ENCODE results near the gene METTL17. TPM values are rescaled to one million over a fixed set of nuclear protein-coding genes. Genes with fewer than 3 reads are reported as not detected.

METTL17 gene
- total and polyA plus RNA-seq, 4 experiments from 2014 or later = 36.9 to 125 (median 80.6) TPM

- CTCF ChIA-PET (ENCODE audit: partially characterized antibody) = interaction anchor here (0.6 to 15.6 kb wide), 9 partner anchors 14 to 88 kb away, joined by 3 to 399 read pairs (median 5); partner anchors contain the start of genes RNASE13, RNASE7, TMEM253 and TPPP2
Measured at GRCh38 chr14:21017528-21018245, 27.9 kb downstream of the METTL17 start.

GRCh38 chr14:21018286-21018685, 28.5 kb downstream of the METTL17 start:
- Histone ChIP-seq H3K36me3 (ENCODE audit: insufficient read depth, low read length) (no peaks in the 10 kb centered on the region), H3K27me3 (ENCODE audit: insufficient read depth, low read length) (no peaks in the 10 kb centered on the region), H3K4me1 (ENCODE audit: insufficient read depth, low read length) (peaks cover 7% of the 10 kb centered on the region), H3K4me3 (ENCODE audit: low read length in 2 of 2) (no peak overlapping the region), H3K9me3 (ENCODE audit: control insufficient read depth in 1 of 2, low read length in 2 of 2) (no peaks in the 10 kb centered on the region), H3K27ac (ENCODE audit: low read depth, low read length) (no peak overlapping the region)
- no peak overlapping the region for H3K4me3 Mint-ChIP-seq
- H3K27ac Mint-ChIP-seq = no peak overlapping the region
- intact Hi-C loops (cut with micrococcal nuclease) = no loop called here
- H3K36me3 Mint-ChIP-seq = peaks cover 39% of the 10 kb centered on the region in 2 donors
- DNase-seq = no peak
- POLR2A ChIA-PET (ENCODE audit: partially characterized antibody) = interaction anchor here (5.4 kb wide), 1 partner anchor 86 kb away, joined by 52 read pairs; no protein-coding TSS in a partner anchor
- CTCF ChIA-PET (ENCODE audit: partially characterized antibody) = interaction anchor here (0.6 to 15.6 kb wide), 8 partner anchors 14 to 88 kb away, joined by 3 to 399 read pairs (median 72); partner anchors contain the start of genes RNASE13, RNASE7, TMEM253 and TPPP2
- H3K4me1 Mint-ChIP-seq = peaks cover 6 to 14% (median 10%) of the 10 kb centered on the region in 4 donors
- peaks cover 0 to 1% of the 10 kb centered on the region in 2 donors for H3K27me3 Mint-ChIP-seq
- H3K9me3 Mint-ChIP-seq = no peaks in the 10 kb centered on the region

More at GRCh38 chr14:21017528-21018245, 27.9 kb downstream of the METTL17 start:
- POLR2A ChIA-PET (ENCODE audit: partially characterized antibody) = interaction anchor here (5.4 kb wide), 1 partner anchor 86 kb away, joined by 52 read pairs; no protein-coding TSS in a partner anchor
- no peak overlapping the region for H3K4me3 ChIP-seq (ENCODE audit: low read length in 2 of 2)
- intact Hi-C loops (cut with micrococcal nuclease) = no loop called here
- H3K4me1 ChIP-seq (ENCODE audit: insufficient read depth, low read length) = peaks cover under 1% of the 10 kb centered on the region
- Mint-ChIP-seq H3K36me3 (peaks cover 39% of the 10 kb centered on the region in 2 donors), H3K9me3 (no peaks in the 10 kb centered on the region), H3K4me3 (no peak overlapping the region), H3K27ac (no peak overlapping the region), H3K4me1 (peaks cover 3 to 8% (median 5%) of the 10 kb centered on the region in 4 donors), H3K27me3 (peaks cover under 1 to 5% of the 10 kb centered on the region in 2 donors)
- H3K27me3 ChIP-seq (ENCODE audit: insufficient read depth, low read length) = no peaks in the 10 kb centered on the region
- no peaks in the 10 kb centered on the region for H3K36me3 ChIP-seq (ENCODE audit: insufficient read depth, low read length)
- H3K9me3 ChIP-seq (ENCODE audit: control insufficient read depth in 1 of 2, low read length in 2 of 2) = no peaks in the 10 kb centered on the region
- DNase-seq = no peak
- H3K27ac ChIP-seq (ENCODE audit: low read depth, low read length) = no peak overlapping the region

GRCh38 chr14:21018781-21019180, 29.0 kb downstream of the METTL17 start:
- CTCF ChIA-PET (ENCODE audit: partially characterized antibody) = interaction anchor here (1.0 to 15.6 kb wide), 7 partner anchors 14 to 87 kb away, joined by 3 to 399 read pairs (median 138); partner anchors contain the start of genes RNASE13, RNASE7, TMEM253 and TPPP2

GRCh38 chr14:21019366-21019765, 29.6 kb downstream of the METTL17 start:
- POLR2A ChIA-PET (ENCODE audit: partially characterized antibody) = no interaction called here

More at GRCh38 chr14:21018781-21019180, 29.0 kb downstream of the METTL17 start:
- no peaks in the 10 kb centered on the region for H3K9me3 Mint-ChIP-seq
- Histone ChIP-seq H3K4me3 (ENCODE audit: low read length in 2 of 2) (no peak overlapping the region), H3K27me3 (ENCODE audit: insufficient read depth, low read length) (no peaks in the 10 kb centered on the region), H3K27ac (ENCODE audit: low read depth, low read length) (no peak overlapping the region), H3K4me1 (ENCODE audit: insufficient read depth, low read length) (peaks cover 12% of the 10 kb centered on the region), H3K9me3 (ENCODE audit: control insufficient read depth in 1 of 2, low read length in 2 of 2) (no peaks in the 10 kb centered on the region), H3K36me3 (ENCODE audit: insufficient read depth, low read length) (no peaks in the 10 kb centered on the region)
- peaks cover 39% of the 10 kb centered on the region in 2 donors for H3K36me3 Mint-ChIP-seq
- POLR2A ChIA-PET (ENCODE audit: partially characterized antibody) = interaction anchor here (5.4 kb wide), 1 partner anchor 85 kb away, joined by 52 read pairs; no protein-coding TSS in a partner anchor
- H3K4me3 Mint-ChIP-seq = no peak overlapping the region
- no peak for DNase-seq
- H3K27ac Mint-ChIP-seq = no peak overlapping the region
- H3K27me3 Mint-ChIP-seq = peaks cover 0 to 1% of the 10 kb centered on the region in 2 donors
- H3K4me1 Mint-ChIP-seq = peaks cover 8 to 19% (median 12%) of the 10 kb centered on the region in 4 donors
- intact Hi-C loops (cut with micrococcal nuclease) = no loop called here

GRCh38 chr14:21020977-21021545, 31.3 kb downstream of the METTL17 start:
- POLR2A ChIA-PET (ENCODE audit: partially characterized antibody) = interaction anchor here (1.0 kb wide), 1 partner anchor 9 kb away, joined by 3 read pairs; the partner anchor contains the start of gene TPPP2
- CTCF ChIA-PET (ENCODE audit: partially characterized antibody) = interaction anchor here (0.5 to 15.6 kb wide), 7 partner anchors 9 to 254 kb away, joined by 3 to 399 read pairs (median 3); partner anchors contain the start of genes RNASE7 and TMEM253
- no peak overlapping the region for H3K27ac ChIP-seq (ENCODE audit: low read depth, low read length)
- peaks cover 0 to 2% (median 0%) of the 10 kb centered on the region in 8 donors for H3K9me3 Mint-ChIP-seq
- H3K4me3 ChIP-seq (ENCODE audit: low read length in 2 of 2) = no peak overlapping the region
- no peaks in the 10 kb centered on the region for H3K27me3 Mint-ChIP-seq
- peaks cover 12 to 28% (median 19%) of the 10 kb centered on the region in 4 donors for H3K4me1 Mint-ChIP-seq
- no peak overlapping the region for H3K4me3 Mint-ChIP-seq
- H3K36me3 Mint-ChIP-seq = peaks cover 39 to 45% of the 10 kb centered on the region in 2 donors
- intact Hi-C loops (cut with micrococcal nuclease) = no loop called here
- peaks cover 20% of the 10 kb centered on the region for H3K4me1 ChIP-seq (ENCODE audit: insufficient read depth, low read length)
- H3K9me3 ChIP-seq (ENCODE audit: control insufficient read depth in 1 of 2, low read length in 2 of 2) = no peaks in the 10 kb centered on the region
- no peaks in the 10 kb centered on the region for H3K36me3 ChIP-seq (ENCODE audit: insufficient read depth, low read length)
- DNase-seq = no peak
- H3K27me3 ChIP-seq (ENCODE audit: insufficient read depth, low read length) = no peaks in the 10 kb centered on the region
- H3K27ac Mint-ChIP-seq = peak overlapping the region in 1 of 7 donors; percentile 49

More at GRCh38 chr14:21019366-21019765, 29.6 kb downstream of the METTL17 start:
- Mint-ChIP-seq H3K4me1 (peaks cover 11 to 25% (median 18%) of the 10 kb centered on the region in 4 donors), H3K4me3 (no peak overlapping the region), H3K9me3 (peaks cover 0 to 2% (median 0%) of the 10 kb centered on the region in 8 donors), H3K27me3 (peaks cover 0 to 1% of the 10 kb centered on the region in 2 donors), H3K27ac (no peak overlapping the region), H3K36me3 (peaks cover 39 to 42% of the 10 kb centered on the region in 2 donors)
- H3K9me3 ChIP-seq (ENCODE audit: control insufficient read depth in 1 of 2, low read length in 2 of 2) = no peaks in the 10 kb centered on the region
- no peak overlapping the region for H3K4me3 ChIP-seq (ENCODE audit: low read length in 2 of 2)
- no peak for DNase-seq
- CTCF ChIA-PET (ENCODE audit: partially characterized antibody) = interaction anchor here (0.8 to 15.6 kb wide), 7 partner anchors 13 to 87 kb away, joined by 3 to 399 read pairs (median 138); partner anchors contain the start of genes RNASE13, RNASE7, TMEM253 and TPPP2
- no peaks in the 10 kb centered on the region for H3K36me3 ChIP-seq (ENCODE audit: insufficient read depth, low read length)
- intact Hi-C loops (cut with micrococcal nuclease) = no loop called here
- H3K4me1 ChIP-seq (ENCODE audit: insufficient read depth, low read length) = peaks cover 18% of the 10 kb centered on the region
- H3K27me3 ChIP-seq (ENCODE audit: insufficient read depth, low read length) = no peaks in the 10 kb centered on the region
- no peak overlapping the region for H3K27ac ChIP-seq (ENCODE audit: low read depth, low read length)

- peaks cover 12 to 33% (median 22%) of the 10 kb centered on the region in 4 donors for H3K4me1 Mint-ChIP-seq
- no peaks in the 10 kb centered on the region for H3K27me3 ChIP-seq (ENCODE audit: insufficient read depth, low read length)
- H3K9me3 Mint-ChIP-seq = peaks cover 0 to 2% (median 0%) of the 10 kb centered on the region in 8 donors
- peaks cover 31 to 37% of the 10 kb centered on the region in 2 donors for H3K36me3 Mint-ChIP-seq
- no peak for DNase-seq
- H3K27ac Mint-ChIP-seq = peak overlapping the region in 3 of 7 donors; percentile 4 to 56 (median 19)
- peaks cover 20% of the 10 kb centered on the region for H3K4me1 ChIP-seq (ENCODE audit: insufficient read depth, low read length)
- no peak overlapping the region for H3K27ac ChIP-seq (ENCODE audit: low read depth, low read length)
- intact Hi-C loops (cut with micrococcal nuclease) = no loop called here
- CTCF ChIA-PET (ENCODE audit: partially characterized antibody) = interaction anchor here (2.6 to 15.6 kb wide), 2 partner anchors 8 to 83 kb away, joined by 34 to 399 read pairs; partner anchors contain the start of gene TMEM253
- POLR2A ChIA-PET (ENCODE audit: partially characterized antibody) = interaction anchor here (0.9 to 2.5 kb wide), 3 partner anchors 8 to 82 kb away, joined by 3 to 18 read pairs (median 5); no protein-coding TSS in a partner anchor
- no peaks in the 10 kb centered on the region for H3K9me3 ChIP-seq (ENCODE audit: control insufficient read depth in 1 of 2, low read length in 2 of 2)
- H3K4me3 Mint-ChIP-seq = peak overlapping the region; percentile 13 to 91 (median 68)
- no peaks in the 10 kb centered on the region for H3K36me3 ChIP-seq (ENCODE audit: insufficient read depth, low read length)
- no peaks in the 10 kb centered on the region for H3K27me3 Mint-ChIP-seq
- no peak overlapping the region for H3K4me3 ChIP-seq (ENCODE audit: low read length in 2 of 2)
Measured at GRCh38 chr14:21022686-21023085, 32.9 kb downstream of the METTL17 start.
